ENCODE results near the gene GFOD1.

The GFOD1 gene

DNA sequence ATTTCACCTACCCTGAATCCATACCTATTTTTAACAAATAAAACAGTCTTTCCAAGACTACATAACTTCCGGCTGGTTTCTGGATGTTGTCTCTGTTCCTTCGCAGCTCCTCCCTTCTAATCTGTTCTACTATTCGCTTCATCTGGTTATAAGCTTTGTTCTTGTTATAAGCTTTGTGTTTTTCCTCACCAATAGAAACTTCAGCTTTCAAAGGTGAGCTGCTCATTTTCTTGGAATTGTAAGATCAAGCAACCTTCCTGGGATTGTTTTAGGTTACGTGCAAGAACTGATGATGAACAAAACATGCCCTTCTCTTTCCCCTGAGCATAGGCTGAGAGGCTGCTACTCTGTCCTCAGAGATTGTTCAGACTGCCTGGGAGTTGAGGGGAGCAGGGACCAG, 2.1 kb downstream of the GFOD1 start:
- peak overlapping the region; percentile 84 for H3K27ac ChIP-seq (ENCODE audit: low read length)
- peak overlapping the region; percentile 53 to 75 for H3K9ac ChIP-seq (ENCODE audit: low read length in 2 of 2)
- H3K9me3 ChIP-seq (ENCODE audit: control insufficient read depth in 2 of 2, low read length in 2 of 2), result no peaks in the 10 kb centered on the region
- H3K36me3 ChIP-seq (ENCODE audit: control insufficient read depth in 2 of 2, insufficient read depth in 2 of 2, low read length in 2 of 2), result no peaks in the 10 kb centered on the region
- peak overlapping the region; percentile 69 to 94 for H3K4me3 ChIP-seq (ENCODE audit: low read length in 2 of 2)
- H3K4me1 ChIP-seq (ENCODE audit: control insufficient read depth, insufficient read depth, low read length), result peaks cover 36% of the 10 kb centered on the region
- H3K27me3 ChIP-seq (ENCODE audit: control insufficient read depth in 1 of 2, insufficient read depth in 2 of 2, low read length in 2 of 2), result no peaks in the 10 kb centered on the region

DNA sequence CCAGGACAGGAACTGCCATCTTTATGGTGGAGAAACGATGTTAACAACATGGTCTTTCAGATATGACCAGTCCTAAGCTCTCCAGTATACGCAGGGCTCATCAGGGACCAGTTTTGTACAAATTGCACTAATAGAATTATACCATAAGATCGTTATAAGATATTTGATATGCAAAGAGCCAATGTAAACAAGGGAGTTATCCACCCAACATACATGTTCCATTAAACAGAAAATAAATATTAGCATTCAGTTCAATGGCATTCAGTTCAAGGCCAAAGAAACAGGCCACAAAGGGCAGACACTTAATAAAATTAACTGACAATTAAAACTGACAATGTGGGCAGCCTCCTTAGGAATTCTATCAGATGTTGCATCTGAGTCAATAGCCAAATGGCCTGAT, 2.6 kb downstream of the GFOD1 start:
- Histone ChIP-seq H3K27ac (ENCODE audit: low read length) (peak overlapping the region; percentile 84), H3K9ac (ENCODE audit: low read length in 2 of 2) (peak overlapping the region; percentile 53 to 75), H3K36me3 (ENCODE audit: control insufficient read depth in 2 of 2, insufficient read depth in 2 of 2, low read length in 2 of 2) (peaks cover 2 to 3% of the 10 kb centered on the region in 2 donors), H3K4me1 (ENCODE audit: control insufficient read depth, insufficient read depth, low read length) (peaks cover 40% of the 10 kb centered on the region), H3K27me3 (ENCODE audit: control insufficient read depth in 1 of 2, insufficient read depth in 2 of 2, low read length in 2 of 2) (no peaks in the 10 kb centered on the region), H3K9me3 (ENCODE audit: control insufficient read depth in 2 of 2, low read length in 2 of 2) (no peaks in the 10 kb centered on the region), H3K4me3 (ENCODE audit: low read length in 2 of 2) (peak overlapping the region; percentile 69 to 94)

DNA sequence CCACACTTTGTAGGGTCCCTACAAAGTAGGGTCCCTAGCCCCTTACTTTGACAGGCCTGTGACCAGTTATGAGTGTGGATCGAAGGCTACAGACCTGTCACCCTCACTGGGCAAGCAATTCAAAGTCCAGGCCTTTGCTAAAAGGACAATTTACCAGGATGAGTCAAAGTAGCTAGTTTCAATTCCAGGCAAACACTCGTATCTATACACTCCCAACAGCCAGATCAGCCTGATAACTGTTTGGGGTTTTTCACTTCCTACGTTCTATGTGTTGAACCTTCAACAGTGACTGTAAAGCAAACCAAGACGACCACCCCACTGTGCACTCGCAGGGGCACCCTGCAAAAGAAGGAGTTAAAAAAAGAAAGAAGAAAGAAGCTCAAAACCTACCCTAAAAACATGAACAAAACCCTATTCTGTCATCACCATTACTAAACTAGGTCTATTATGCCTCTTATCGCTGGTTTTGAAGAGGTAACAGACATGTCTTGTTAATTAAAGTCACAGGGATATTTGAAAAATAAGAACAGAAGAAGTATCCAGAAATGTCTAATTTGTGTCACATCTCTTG, 3.2 kb downstream of the GFOD1 start:
- H3K27me3 ChIP-seq (ENCODE audit: control insufficient read depth in 1 of 2, insufficient read depth in 2 of 2, low read length in 2 of 2), result no peaks in the 10 kb centered on the region
- H3K27ac ChIP-seq (ENCODE audit: low read length), result peak overlapping the region; percentile 12
- H3K4me1 ChIP-seq (ENCODE audit: control insufficient read depth, insufficient read depth, low read length), result peaks cover 40% of the 10 kb centered on the region
- peak overlapping the region; percentile 7 to 53 for H3K9ac ChIP-seq (ENCODE audit: low read length in 2 of 2)
- no peaks in the 10 kb centered on the region for H3K9me3 ChIP-seq (ENCODE audit: control insufficient read depth in 2 of 2, low read length in 2 of 2)
- H3K4me3 ChIP-seq (ENCODE audit: low read length in 2 of 2), result peak overlapping the region; percentile 69 to 94
- H3K36me3 ChIP-seq (ENCODE audit: control insufficient read depth in 2 of 2, insufficient read depth in 2 of 2, low read length in 2 of 2), result peaks cover 3 to 5% of the 10 kb centered on the region in 2 donors

DNA sequence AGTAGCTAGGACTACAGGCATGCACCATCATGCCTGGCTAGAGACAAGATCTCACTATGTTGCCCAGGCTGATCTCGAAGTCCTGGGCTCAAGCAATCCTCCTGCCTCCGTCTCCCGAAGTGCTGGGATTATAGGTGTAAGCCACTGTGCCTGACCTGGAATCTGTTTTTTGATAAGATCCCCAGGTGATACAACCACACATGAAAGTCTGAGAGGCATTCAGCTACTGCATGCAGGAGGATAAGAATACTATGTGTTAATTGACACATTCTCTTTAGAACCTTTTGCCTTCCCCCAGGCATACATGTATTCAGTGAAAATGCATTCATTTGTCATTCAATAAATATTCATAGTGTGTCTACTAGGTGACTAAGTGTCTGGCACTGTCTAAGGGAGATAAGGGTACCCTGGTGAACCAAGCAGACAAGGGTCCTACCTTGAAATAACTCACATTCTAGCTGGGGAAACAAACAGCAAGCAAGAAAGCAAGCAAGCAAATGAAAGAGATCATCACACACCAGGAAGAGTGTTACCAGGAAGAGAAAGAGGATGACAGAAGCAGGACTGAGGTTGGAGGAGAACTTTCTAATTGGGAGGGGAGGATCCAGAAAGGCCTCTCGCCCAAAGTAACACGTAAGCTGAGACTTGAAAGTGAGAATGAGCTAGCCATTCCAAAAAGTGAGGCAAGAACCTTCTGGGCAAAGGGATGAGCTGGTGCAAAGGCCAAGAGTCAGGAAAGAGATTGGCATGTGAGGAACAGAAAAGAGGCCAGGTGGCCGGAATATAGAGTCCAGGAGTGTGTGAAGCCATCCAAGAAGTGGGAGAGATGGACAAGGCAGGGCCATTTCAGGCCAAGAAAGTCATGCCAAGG, 6.5 kb downstream of the GFOD1 start:
- H3K36me3 ChIP-seq (ENCODE audit: control insufficient read depth in 2 of 2, insufficient read depth in 2 of 2, low read length in 2 of 2), result peaks cover 7 to 11% of the 10 kb centered on the region in 2 donors
- H3K27ac ChIP-seq (ENCODE audit: low read length), result no peak overlapping the region
- H3K4me3 ChIP-seq (ENCODE audit: low read length in 2 of 2), result peak overlapping the region in 1 of 2 donors; percentile 22
- H3K27me3 ChIP-seq (ENCODE audit: control insufficient read depth in 1 of 2, insufficient read depth in 2 of 2, low read length in 2 of 2), result no peaks in the 10 kb centered on the region
- no peak overlapping the region for H3K9ac ChIP-seq (ENCODE audit: low read length in 2 of 2)
- H3K9me3 ChIP-seq (ENCODE audit: control insufficient read depth in 2 of 2, low read length in 2 of 2), result no peaks in the 10 kb centered on the region
- H3K4me1 ChIP-seq (ENCODE audit: control insufficient read depth, insufficient read depth, low read length), result peaks cover 47% of the 10 kb centered on the region

DNA sequence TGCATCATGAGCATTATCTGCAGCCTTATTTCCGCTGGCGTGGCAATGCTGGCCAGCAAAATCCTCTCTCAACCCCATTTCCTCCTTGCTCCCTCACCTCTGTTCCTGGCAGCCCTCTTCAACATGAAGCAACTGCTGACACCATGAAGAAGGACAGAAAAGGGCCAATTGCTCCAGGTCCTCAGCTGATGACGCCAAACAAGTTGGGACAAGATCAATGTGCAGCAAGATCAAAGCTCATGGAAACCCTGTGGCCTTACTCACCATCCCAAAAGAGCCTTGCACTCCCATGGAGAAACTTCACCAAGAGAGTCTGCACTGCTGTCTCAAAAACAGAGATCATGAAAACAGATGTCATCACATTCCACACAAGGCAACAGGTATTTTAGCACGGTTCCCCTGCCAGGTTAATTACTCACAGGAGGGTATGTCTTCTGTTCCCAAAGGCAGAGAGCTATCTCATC, 7.4 kb downstream of the GFOD1 start:
- Histone ChIP-seq H3K27me3 (ENCODE audit: control insufficient read depth in 1 of 2, insufficient read depth in 2 of 2, low read length in 2 of 2) (no peaks in the 10 kb centered on the region), H3K4me1 (ENCODE audit: control insufficient read depth, insufficient read depth, low read length) (peaks cover 47% of the 10 kb centered on the region), H3K27ac (ENCODE audit: low read length) (no peak overlapping the region)

DNA sequence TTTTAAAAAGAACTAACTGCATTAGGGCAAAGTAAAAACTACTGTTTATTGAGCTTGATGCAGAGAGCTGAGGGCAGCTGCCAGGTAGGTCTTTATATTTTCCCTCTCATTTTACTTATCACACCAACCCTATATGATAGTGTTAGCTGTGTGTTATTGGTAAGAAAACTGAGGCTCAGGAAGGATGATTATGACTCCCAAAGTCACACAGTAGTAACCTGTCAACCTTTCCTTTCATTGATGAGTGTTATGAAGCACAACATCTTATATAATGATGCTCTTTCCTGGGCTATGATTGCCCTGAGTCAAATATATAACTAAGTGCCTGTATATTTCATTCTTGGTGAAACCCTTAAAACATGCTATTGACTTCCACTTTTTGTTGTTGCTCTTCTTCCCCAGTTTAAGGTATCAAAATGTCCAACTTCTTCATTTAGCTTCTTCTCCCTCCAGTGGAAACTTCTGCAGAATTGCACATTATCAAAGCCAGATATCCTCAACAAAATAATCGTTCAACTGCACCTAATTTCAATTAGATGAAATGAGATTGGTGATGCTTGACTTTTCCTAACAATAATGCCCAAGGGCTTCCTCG, 8.1 kb downstream of the GFOD1 start:
- peaks cover 7 to 11% of the 10 kb centered on the region in 2 donors for H3K36me3 ChIP-seq (ENCODE audit: control insufficient read depth in 2 of 2, insufficient read depth in 2 of 2, low read length in 2 of 2)
- no peaks in the 10 kb centered on the region for H3K9me3 ChIP-seq (ENCODE audit: control insufficient read depth in 2 of 2, low read length in 2 of 2)
- peaks cover 47% of the 10 kb centered on the region for H3K4me1 ChIP-seq (ENCODE audit: control insufficient read depth, insufficient read depth, low read length)
- no peak overlapping the region for H3K27ac ChIP-seq (ENCODE audit: low read length)
- H3K4me3 ChIP-seq (ENCODE audit: low read length in 2 of 2), result no peak overlapping the region
- H3K27me3 ChIP-seq (ENCODE audit: control insufficient read depth in 1 of 2, insufficient read depth in 2 of 2, low read length in 2 of 2), result no peaks in the 10 kb centered on the region
- no peak overlapping the region for H3K9ac ChIP-seq (ENCODE audit: low read length in 2 of 2)

More for the DNA sequence above, 7.4 kb downstream of the GFOD1 start:
- H3K9ac ChIP-seq (ENCODE audit: low read length in 2 of 2), result no peak overlapping the region
- no peaks in the 10 kb centered on the region for H3K9me3 ChIP-seq (ENCODE audit: control insufficient read depth in 2 of 2, low read length in 2 of 2)
- H3K4me3 ChIP-seq (ENCODE audit: low read length in 2 of 2), result no peak overlapping the region
- peaks cover 7 to 11% of the 10 kb centered on the region in 2 donors for H3K36me3 ChIP-seq (ENCODE audit: control insufficient read depth in 2 of 2, insufficient read depth in 2 of 2, low read length in 2 of 2)

DNA sequence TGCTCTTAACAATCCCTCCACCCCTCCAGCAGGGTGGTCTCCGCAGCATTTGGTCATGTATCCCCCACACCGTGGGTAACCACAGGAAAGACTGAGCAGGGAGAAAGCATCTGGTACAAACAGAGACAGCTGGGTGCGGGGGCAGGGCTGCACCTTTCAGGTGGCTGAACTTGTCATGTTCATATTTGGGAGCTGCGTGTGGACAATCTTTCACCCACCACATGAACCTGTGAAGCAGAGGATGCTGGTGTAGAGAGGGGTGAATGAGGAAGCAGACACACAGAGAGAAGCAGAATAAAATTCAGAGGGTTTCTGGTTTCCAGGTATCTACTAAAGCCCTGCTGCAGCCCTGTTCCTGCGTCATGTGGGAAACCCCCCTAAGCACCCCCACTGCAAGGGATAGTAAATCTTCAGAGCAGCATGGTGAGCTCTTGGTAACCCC, 8.9 kb downstream of the GFOD1 start:
- Histone ChIP-seq H3K36me3 (ENCODE audit: control insufficient read depth in 2 of 2, insufficient read depth in 2 of 2, low read length in 2 of 2) (peaks cover 7 to 11% of the 10 kb centered on the region in 2 donors), H3K27ac (ENCODE audit: low read length) (no peak overlapping the region), H3K4me1 (ENCODE audit: control insufficient read depth, insufficient read depth, low read length) (peaks cover 44% of the 10 kb centered on the region), H3K9me3 (ENCODE audit: control insufficient read depth in 2 of 2, low read length in 2 of 2) (no peaks in the 10 kb centered on the region), H3K9ac (ENCODE audit: low read length in 2 of 2) (no peak overlapping the region), H3K27me3 (ENCODE audit: control insufficient read depth in 1 of 2, insufficient read depth in 2 of 2, low read length in 2 of 2) (no peaks in the 10 kb centered on the region), H3K4me3 (ENCODE audit: low read length in 2 of 2) (no peak overlapping the region)

DNA sequence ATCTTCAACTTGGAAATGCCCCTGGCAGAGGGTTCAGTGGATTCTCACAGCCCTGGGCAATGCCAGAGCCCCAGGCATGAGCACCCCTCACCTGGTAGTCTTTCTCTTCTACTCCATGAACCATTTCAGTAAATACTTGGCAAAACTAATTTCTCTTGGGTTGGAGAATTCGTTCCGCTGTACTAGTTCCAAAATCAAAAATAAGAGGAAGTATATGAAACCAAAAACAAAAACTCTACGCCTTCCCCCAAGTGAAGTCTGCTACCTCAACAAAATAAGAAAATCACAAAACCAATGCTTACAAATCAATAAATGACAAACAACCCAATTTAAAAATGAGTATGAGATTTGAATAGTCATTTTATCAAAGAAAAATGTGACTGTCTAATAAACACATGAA, 12.6 kb downstream of the GFOD1 start:
- H3K4me3 ChIP-seq (ENCODE audit: low read length in 2 of 2), result no peak overlapping the region
- H3K27ac ChIP-seq (ENCODE audit: low read length), result no peak overlapping the region
- H3K27me3 ChIP-seq (ENCODE audit: control insufficient read depth in 1 of 2, insufficient read depth in 2 of 2, low read length in 2 of 2), result no peaks in the 10 kb centered on the region
- H3K9ac ChIP-seq (ENCODE audit: low read length in 2 of 2), result no peak overlapping the region
- peaks cover 32% of the 10 kb centered on the region for H3K4me1 ChIP-seq (ENCODE audit: control insufficient read depth, insufficient read depth, low read length)
- peaks cover 4 to 12% of the 10 kb centered on the region in 2 donors for H3K36me3 ChIP-seq (ENCODE audit: control insufficient read depth in 2 of 2, insufficient read depth in 2 of 2, low read length in 2 of 2)
- H3K9me3 ChIP-seq (ENCODE audit: control insufficient read depth in 2 of 2, low read length in 2 of 2), result no peaks in the 10 kb centered on the region

DNA sequence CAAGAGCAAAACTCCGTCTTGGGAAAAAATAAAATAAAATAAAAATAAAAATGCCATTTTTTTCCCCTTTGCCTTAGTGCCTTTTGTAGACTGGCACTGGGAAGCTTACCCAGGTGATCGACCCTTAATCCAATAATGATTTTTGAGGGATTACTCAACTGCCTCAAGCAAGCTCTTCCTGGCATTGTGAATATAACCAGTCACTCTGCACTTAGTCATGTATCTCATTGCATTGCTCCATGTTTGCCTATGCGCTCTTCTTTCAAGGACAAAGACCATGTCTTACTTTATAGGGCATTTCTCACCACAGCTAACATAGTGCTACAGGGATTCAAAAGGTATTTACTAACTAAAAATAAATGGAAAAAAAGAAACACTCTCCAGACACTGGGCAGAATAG, 13.0 kb downstream of the GFOD1 start:
- H3K9ac ChIP-seq (ENCODE audit: low read length in 2 of 2), result no peak overlapping the region
- H3K4me3 ChIP-seq (ENCODE audit: low read length in 2 of 2), result no peak overlapping the region
- H3K36me3 ChIP-seq (ENCODE audit: control insufficient read depth in 2 of 2, insufficient read depth in 2 of 2, low read length in 2 of 2), result peaks cover 4 to 11% of the 10 kb centered on the region in 2 donors
- H3K4me1 ChIP-seq (ENCODE audit: control insufficient read depth, insufficient read depth, low read length), result peaks cover 32% of the 10 kb centered on the region
- no peaks in the 10 kb centered on the region for H3K27me3 ChIP-seq (ENCODE audit: control insufficient read depth in 1 of 2, insufficient read depth in 2 of 2, low read length in 2 of 2)
- no peaks in the 10 kb centered on the region for H3K9me3 ChIP-seq (ENCODE audit: control insufficient read depth in 2 of 2, low read length in 2 of 2)
- H3K27ac ChIP-seq (ENCODE audit: low read length), result no peak overlapping the region

DNA sequence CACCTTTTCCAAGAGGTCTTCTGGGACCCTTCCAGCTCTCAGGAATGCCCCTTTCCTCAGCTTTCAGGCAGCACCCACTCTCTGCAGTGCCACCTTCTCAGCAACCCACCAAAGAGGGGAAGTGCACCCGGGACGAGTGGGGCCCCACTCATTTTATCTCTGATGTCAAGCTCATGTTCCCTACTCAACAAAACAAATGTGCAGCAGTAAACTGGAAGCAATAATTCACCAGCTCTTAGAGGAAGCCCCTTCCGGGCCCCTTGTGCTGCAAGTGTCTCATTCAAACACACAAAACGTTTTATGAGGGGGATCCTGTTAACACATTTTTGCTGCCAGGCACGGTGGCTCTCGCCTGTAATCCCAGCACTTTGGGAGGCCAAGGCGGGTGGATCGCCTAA, 13.6 kb downstream of the GFOD1 start:
- H3K4me1 ChIP-seq (ENCODE audit: control insufficient read depth, insufficient read depth, low read length), result peaks cover 34% of the 10 kb centered on the region
- peaks cover 8 to 11% of the 10 kb centered on the region in 2 donors for H3K36me3 ChIP-seq (ENCODE audit: control insufficient read depth in 2 of 2, insufficient read depth in 2 of 2, low read length in 2 of 2)
- no peak overlapping the region for H3K27ac ChIP-seq (ENCODE audit: low read length)
- no peak overlapping the region for H3K9ac ChIP-seq (ENCODE audit: low read length in 2 of 2)
- H3K4me3 ChIP-seq (ENCODE audit: low read length in 2 of 2), result no peak overlapping the region
- H3K9me3 ChIP-seq (ENCODE audit: control insufficient read depth in 2 of 2, low read length in 2 of 2), result no peaks in the 10 kb centered on the region
- H3K27me3 ChIP-seq (ENCODE audit: control insufficient read depth in 1 of 2, insufficient read depth in 2 of 2, low read length in 2 of 2), result no peaks in the 10 kb centered on the region
